ENCODE measurements around the gene LRRC73.

Gene LRRC73

GRCh38 chr6:43547222-43547621, 37.1 kb upstream of the LRRC73 start:
- no peak overlapping the region for H3K27ac ChIP-seq (ENCODE audit: low read length)
- H3K9ac ChIP-seq (ENCODE audit: low read length): no peak overlapping the region
- no peaks in the 10 kb centered on the region for H3K27me3 ChIP-seq (replicated peaks; ENCODE audit: insufficient read depth, low read length)
- no peaks in the 10 kb centered on the region for H3K4me1 ChIP-seq (ENCODE audit: low read length)
- no peak overlapping the region for H2AFZ ChIP-seq (ENCODE audit: low read length)
- no peaks in the 10 kb centered on the region for H3K9me2 ChIP-seq (replicated peaks; ENCODE audit: insufficient read depth, low read length)
- DNase-seq: no peak
- peaks cover 9% of the 10 kb centered on the region; the same call in 1 of the 2 replicates for H3K36me3 ChIP-seq (replicated peaks; ENCODE audit: insufficient read depth, low read length)
- no peaks in the 10 kb centered on the region for H3K9me3 ChIP-seq (replicated peaks; ENCODE audit: insufficient read depth, low read length)
- no peaks in the 10 kb centered on the region for H3K79me2 ChIP-seq (ENCODE audit: low read length)
- H3F3A ChIP-seq (ENCODE audit: insufficient read depth, low read length): no peaks in the 10 kb centered on the region; the same call in 1 of the 2 replicates
- no peak overlapping the region for H3K4me2 ChIP-seq (ENCODE audit: low read depth, low read length)
- H4K20me1 ChIP-seq (ENCODE audit: insufficient read depth, low read length): no peaks in the 10 kb centered on the region
- TF ChIP-seq EZH2phosphoT487 (IDR thresholded peaks at IDR 0.05; ENCODE audit: low read length) (no peak), EZH2 (optimal IDR thresholded peaks at IDR 0.05; ENCODE audit: low read depth, low read length) (no peak)
- TF ChIP-seq, protein P1, sequence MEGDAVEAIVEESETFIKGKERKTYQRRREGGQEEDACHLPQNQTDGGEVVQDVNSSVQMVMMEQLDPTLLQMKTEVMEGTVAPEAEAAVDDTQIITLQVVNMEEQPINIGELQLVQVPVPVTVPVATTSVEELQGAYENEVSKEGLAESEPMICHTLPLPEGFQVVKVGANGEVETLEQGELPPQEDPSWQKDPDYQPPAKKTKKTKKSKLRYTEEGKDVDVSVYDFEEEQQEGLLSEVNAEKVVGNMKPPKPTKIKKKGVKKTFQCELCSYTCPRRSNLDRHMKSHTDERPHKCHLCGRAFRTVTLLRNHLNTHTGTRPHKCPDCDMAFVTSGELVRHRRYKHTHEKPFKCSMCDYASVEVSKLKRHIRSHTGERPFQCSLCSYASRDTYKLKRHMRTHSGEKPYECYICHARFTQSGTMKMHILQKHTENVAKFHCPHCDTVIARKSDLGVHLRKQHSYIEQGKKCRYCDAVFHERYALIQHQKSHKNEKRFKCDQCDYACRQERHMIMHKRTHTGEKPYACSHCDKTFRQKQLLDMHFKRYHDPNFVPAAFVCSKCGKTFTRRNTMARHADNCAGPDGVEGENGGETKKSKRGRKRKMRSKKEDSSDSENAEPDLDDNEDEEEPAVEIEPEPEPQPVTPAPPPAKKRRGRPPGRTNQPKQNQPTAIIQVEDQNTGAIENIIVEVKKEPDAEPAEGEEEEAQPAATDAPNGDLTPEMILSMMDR (IDR thresholded peaks at IDR 0.05; ENCODE audit: low read length): no peak
- H3K4me3 ChIP-seq (ENCODE audit: low read length): no peak overlapping the region

DNA sequence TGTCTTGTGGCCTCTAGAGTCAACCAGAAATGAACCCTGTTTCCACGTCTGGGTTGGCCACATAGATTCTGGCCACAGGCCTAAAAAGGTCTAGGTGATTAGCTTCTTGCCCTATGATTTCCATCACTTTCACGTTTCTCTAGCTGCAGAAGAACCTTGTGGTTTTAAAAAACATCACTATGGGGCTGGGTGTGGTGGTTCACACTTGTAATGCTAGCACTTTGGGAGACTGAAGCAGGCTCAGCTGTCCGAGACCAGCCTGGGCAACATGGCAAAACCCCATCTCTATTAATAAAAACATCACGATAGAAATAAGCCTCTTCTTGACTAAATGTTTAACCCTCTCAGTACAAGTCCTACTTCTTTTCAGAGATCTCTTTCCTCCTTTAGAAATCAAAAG, 34.3 kb upstream of the LRRC73 start:
- Histone ChIP-seq H3K4me3 (ENCODE audit: low read length) (no peak overlapping the region), H2AFZ (ENCODE audit: low read length) (no peak overlapping the region), H3K9me3 (replicated peaks; ENCODE audit: insufficient read depth, low read length) (no peaks in the 10 kb centered on the region), H3K79me2 (ENCODE audit: low read length) (no peaks in the 10 kb centered on the region), H3K36me3 (replicated peaks; ENCODE audit: insufficient read depth, low read length) (peaks cover 4% of the 10 kb centered on the region; the same call in 1 of the 2 replicates), H3K4me2 (ENCODE audit: low read depth, low read length) (no peak overlapping the region), H3K27ac (ENCODE audit: low read length) (no peak overlapping the region), H3K9ac (ENCODE audit: low read length) (no peak overlapping the region), H4K20me1 (ENCODE audit: insufficient read depth, low read length) (no peaks in the 10 kb centered on the region), H3F3A (ENCODE audit: insufficient read depth, low read length) (no peaks in the 10 kb centered on the region; the same call in 1 of the 2 replicates), H3K4me1 (ENCODE audit: low read length) (no peaks in the 10 kb centered on the region), H3K9me2 (replicated peaks; ENCODE audit: insufficient read depth, low read length) (no peaks in the 10 kb centered on the region), H3K27me3 (replicated peaks; ENCODE audit: insufficient read depth, low read length) (no peaks in the 10 kb centered on the region)
- DNase-seq: no peak
- TF ChIP-seq, protein P1 (IDR thresholded peaks at IDR 0.05; ENCODE audit: low read length): no peak
- TF ChIP-seq EZH2phosphoT487 (IDR thresholded peaks at IDR 0.05; ENCODE audit: low read length) (no peak), EZH2 (optimal IDR thresholded peaks at IDR 0.05; ENCODE audit: low read depth, low read length) (no peak)

DNA sequence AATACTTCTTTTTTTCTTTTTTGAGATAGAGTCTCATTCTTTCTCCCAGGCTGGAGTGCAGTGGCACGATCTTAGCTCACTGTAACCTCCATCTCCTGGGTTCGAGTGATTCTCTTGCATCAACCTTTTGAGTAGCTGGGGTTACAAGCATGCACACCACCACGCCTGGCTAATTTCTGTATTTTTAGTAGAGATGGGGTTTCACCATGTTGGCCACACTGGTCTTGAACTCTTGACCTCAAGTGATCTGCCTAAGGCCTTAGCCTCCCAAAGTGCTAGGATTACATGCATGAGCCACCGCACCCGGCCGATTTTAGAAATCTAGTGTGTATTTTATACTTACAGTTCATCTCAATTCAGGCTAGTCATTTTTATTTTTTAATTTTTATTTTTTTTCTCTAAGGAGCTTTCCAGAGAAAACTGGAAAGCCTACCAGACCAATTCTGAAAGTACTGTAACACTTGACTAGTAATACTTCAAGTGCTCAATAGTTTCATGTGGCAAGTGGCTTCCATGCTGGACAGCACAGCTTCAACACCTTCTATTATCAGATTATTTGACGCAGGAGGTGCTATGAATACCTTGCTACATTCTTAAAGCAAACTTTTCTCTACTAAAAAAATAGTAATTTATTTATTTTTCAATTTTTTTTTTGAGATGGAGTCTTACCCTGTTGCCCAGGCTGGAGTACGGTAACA, 31.8 kb upstream of the LRRC73 start:
- no peaks in the 10 kb centered on the region for H3K27me3 ChIP-seq (replicated peaks; ENCODE audit: insufficient read depth, low read length)
- TF ChIP-seq EZH2phosphoT487 (IDR thresholded peaks at IDR 0.05; ENCODE audit: low read length) (no peak), EZH2 (optimal IDR thresholded peaks at IDR 0.05; ENCODE audit: low read depth, low read length) (no peak)
- TF ChIP-seq, protein P1 (IDR thresholded peaks at IDR 0.05; ENCODE audit: low read length): no peak
- no peak overlapping the region for H3K27ac ChIP-seq (ENCODE audit: low read length)
- no peaks in the 10 kb centered on the region for H4K20me1 ChIP-seq (ENCODE audit: insufficient read depth, low read length)
- H3K79me2 ChIP-seq (ENCODE audit: low read length): no peaks in the 10 kb centered on the region
- no peak overlapping the region for H3K4me3 ChIP-seq (ENCODE audit: low read length)
- peaks cover 4% of the 10 kb centered on the region; the same call in 1 of the 2 replicates for H3K36me3 ChIP-seq (replicated peaks; ENCODE audit: insufficient read depth, low read length)
- no peak overlapping the region for H3K9ac ChIP-seq (ENCODE audit: low read length)
- no peak overlapping the region for H2AFZ ChIP-seq (ENCODE audit: low read length)
- no peaks in the 10 kb centered on the region for H3K9me2 ChIP-seq (replicated peaks; ENCODE audit: insufficient read depth, low read length)
- no peak overlapping the region for H3K4me2 ChIP-seq (ENCODE audit: low read depth, low read length)
- H3K4me1 ChIP-seq (ENCODE audit: low read length): no peaks in the 10 kb centered on the region
- no peaks in the 10 kb centered on the region for H3K9me3 ChIP-seq (replicated peaks; ENCODE audit: insufficient read depth, low read length)
- no peaks in the 10 kb centered on the region; the same call in 1 of the 2 replicates for H3F3A ChIP-seq (ENCODE audit: insufficient read depth, low read length)
- DNase-seq: no peak

Data from MM.1S (cell line).